ENCODE measurements around the gene ACTN1.
A peak's percentile ranks its signal among the peaks of the same experiment; 100 is the strongest.

Gene ACTN1

DNA sequence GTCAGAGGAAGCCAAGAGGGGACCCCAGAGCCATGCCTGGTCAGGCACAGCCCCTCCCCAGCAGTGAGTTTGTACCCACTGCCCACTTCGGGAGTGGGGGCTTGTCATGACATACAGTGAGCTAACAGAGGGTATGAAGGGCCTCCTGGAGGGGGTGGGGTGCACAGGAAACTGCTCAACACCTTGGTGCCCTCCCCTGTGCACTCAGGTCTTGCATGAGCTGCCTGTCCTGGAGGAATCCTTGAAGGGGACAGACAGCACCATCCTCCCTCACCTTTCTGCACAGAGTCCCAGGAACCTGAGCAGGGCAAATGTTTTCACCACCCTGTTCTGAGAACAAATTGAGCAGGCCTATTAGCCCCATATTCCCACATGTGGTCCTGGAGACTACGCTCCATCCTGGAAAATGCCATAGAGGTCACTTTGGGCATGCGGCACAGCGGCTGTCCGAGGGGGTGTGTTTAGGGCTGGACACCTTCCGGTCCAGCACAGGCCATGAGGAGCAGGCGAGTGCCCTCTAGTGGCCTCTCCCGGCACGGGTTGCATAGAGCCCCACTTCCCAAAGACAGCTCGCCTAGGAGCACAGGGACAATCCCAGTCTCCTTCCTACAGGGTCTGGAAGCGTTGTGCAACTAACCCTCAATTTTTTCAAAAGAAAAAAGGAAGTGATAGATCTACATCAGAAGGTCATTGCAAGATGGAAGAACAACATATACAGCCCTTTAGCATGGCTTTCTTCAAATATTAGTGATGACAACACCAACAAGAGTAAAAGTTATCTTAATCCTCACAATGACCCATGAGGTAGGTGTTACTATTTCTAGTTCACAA lies 154.4 kb downstream of the ACTN1 start:
- peak; percentile 75 for DNase-seq (ENCODE audit: low spot score)

DNA sequence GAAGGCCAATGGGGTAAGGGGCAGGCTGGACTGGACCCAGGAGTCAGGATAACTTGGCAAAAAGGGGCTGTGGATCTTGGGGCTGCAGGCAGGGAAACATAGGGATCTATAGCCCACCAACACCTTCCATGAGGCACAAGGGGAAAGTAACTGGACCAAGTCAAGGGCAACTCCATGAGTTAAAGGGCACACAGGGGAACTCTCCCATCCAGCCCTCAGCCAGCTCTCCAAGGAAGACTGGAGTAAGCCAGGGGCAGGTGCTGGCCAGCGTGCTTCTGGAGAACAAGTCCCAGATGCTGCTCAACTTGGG lies 154.9 kb downstream of the ACTN1 start:
- no peak for DNase-seq (ENCODE audit: low spot score)
